Activated CD8-positive, alpha-beta T cell treated with anti-CD3 and anti-CD28 coated beads for 36 hours (primary cell): ENCODE results near the gene SACM1L. TPM values are rescaled to one million over a fixed set of nuclear protein-coding genes. Genes with fewer than 3 reads are reported as not detected.

Experiments
- ATAC-seq: fragments of 200-7000 bp; cut with Tn5 transposase; one replicate; pipeline ENCODE4 v1.10.0; 2021; ENCODE audit warnings: mild to moderate bottlenecking, moderate library complexity
- CTCF ChIA-PET: fragments of 350-600 bp; sonication (Branson Sonifier 250); formaldehyde crosslinking; loops from one replicate; lab custom pipeline; 2021; ENCODE audit warnings: antibody characterized with exemption; lab: Charles Lee
- POLR2A ChIA-PET: fragments of 350-600 bp; sonication (Branson Sonifier 250); formaldehyde crosslinking; loops from one replicate; lab custom pipeline; 2021; ENCODE audit warnings: antibody characterized with exemption; lab: Charles Lee
- DNase-seq: peaks from one replicate; pipeline ENCODE4 v3.0.0-alpha.2; 2020
- H3K27ac Mint-ChIP-seq: one replicate; pipeline ENCODE4 v1.8.0; 2021; ENCODE audit warnings: mild to moderate bottlenecking, mixed read lengths
- H3K27me3 Mint-ChIP-seq: one replicate; pipeline ENCODE4 v1.8.0; 2021; ENCODE audit warnings: mixed read lengths
- H3K36me3 Mint-ChIP-seq: one replicate; pipeline ENCODE4 v1.8.0; 2021; ENCODE audit warnings: low read depth, mixed read lengths
- H3K4me1 Mint-ChIP-seq: one replicate; pipeline ENCODE4 v1.8.0; 2021; ENCODE audit warnings: low read depth, mixed read lengths
- H3K4me3 Mint-ChIP-seq: one replicate; pipeline ENCODE4 v1.8.0; 2021; ENCODE audit warnings: mild to moderate bottlenecking, moderate library complexity, mixed read lengths
- H3K9me3 Mint-ChIP-seq: one replicate; pipeline ENCODE4 v1.8.0; 2021; ENCODE audit warnings: mixed read lengths
- CTCF ChIP-seq: fragments of 200-600 bp; IDR thresholded peaks from one replicate; pipeline ENCODE4 v1.8.0; 2022; ENCODE audit warnings: antibody characterized with exemption, mild to moderate bottlenecking
- intact Hi-C: fragments of 100-400 bp; cut with micrococcal nuclease; formaldehyde crosslinking; loops from one replicate; pipeline ENCODE4 v1.10.0; 2022
- total RNA-seq, 2 experiments: library from RNA; stranded (reverse); gene quantifications; one replicate each; pipeline ENCODE4 v1.2.3, GENCODE V29; 2021

Gene SACM1L
- total RNA-seq, 2 experiments from 2014 or later, result 52.6 to 56.0 TPM

DNA sequence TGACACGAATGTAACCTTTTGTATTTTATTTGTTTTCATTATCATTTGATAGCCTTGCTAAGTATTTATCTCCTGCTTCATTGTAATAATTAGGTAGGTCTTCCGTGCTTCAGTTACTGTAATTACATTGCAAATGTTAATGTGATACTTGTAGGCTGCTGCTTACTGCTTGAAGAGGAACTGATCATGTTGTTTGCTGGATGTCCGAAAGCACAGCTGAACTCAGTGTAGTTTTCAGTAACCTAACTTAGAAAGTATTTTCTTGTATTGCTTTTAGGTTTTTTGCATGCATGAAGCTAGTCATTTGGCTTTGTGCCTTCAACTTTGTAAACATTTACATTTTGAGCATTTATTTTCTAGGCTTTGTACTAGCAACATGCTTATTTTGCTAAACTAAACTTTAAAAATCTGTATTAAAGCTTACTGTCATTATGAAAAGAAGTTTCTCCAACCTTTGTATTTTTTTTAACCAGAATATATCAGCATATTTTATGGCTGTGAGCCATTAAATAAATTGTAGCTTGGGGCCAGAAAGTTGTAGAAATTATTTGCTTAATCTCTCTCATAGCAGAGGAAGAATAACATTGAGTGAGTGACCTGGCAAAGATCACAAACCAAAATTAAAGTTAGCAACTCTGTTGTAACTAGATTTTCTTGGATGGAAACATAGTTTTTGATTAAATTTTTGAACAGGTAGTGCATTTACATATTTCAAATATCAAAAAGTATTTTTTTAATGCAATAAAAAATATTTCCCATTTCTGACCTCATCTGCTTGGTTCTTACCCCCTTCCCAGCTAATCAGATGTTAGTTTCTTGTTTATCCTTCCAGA, 30.7 kb downstream of the SACM1L start:
- ChIA-PET POLR2A (no interaction called here), CTCF (interaction anchor here (0.7 to 1.1 kb wide), 2 partner anchors 221 to 359 kb away, joined by 3 to 4 read pairs; no protein-coding TSS in a partner anchor)
- Mint-ChIP-seq H3K4me3 (no peak overlapping the region), H3K27ac (no peak overlapping the region), H3K9me3 (no peaks in the 10 kb centered on the region), H3K36me3 (peaks cover 61% of the 10 kb centered on the region), H3K27me3 (no peaks in the 10 kb centered on the region), H3K4me1 (peaks cover 33% of the 10 kb centered on the region)
- DNase-seq (no peak), ATAC-seq (no peak)
- intact Hi-C loops, result no loop called here
- TF ChIP-seq CTCF, result no peak

GRCh38 chr3:45724911-45725310, 35.7 kb downstream of the SACM1L start:
- intact Hi-C loops, result no loop called here
- POLR2A ChIA-PET, result no interaction called here
- TF ChIP-seq CTCF, result no peak
- H3K27ac Mint-ChIP-seq, result no peak overlapping the region
- no peaks in the 10 kb centered on the region for H3K27me3 Mint-ChIP-seq
- no peak for DNase-seq
- no peak overlapping the region for H3K4me3 Mint-ChIP-seq
- peaks cover 30% of the 10 kb centered on the region for H3K4me1 Mint-ChIP-seq
- no peak for ATAC-seq
- H3K9me3 Mint-ChIP-seq, result no peaks in the 10 kb centered on the region
- CTCF ChIA-PET, result interaction anchor here (1.2 kb wide), 1 partner anchor 34 kb away, joined by 3 read pairs; no protein-coding TSS in a partner anchor
- peaks cover 63% of the 10 kb centered on the region for H3K36me3 Mint-ChIP-seq

- no peak for DNase-seq
- peaks cover 52% of the 10 kb centered on the region for H3K36me3 Mint-ChIP-seq
- H3K4me3 Mint-ChIP-seq, result no peak overlapping the region
- no peak for TF ChIP-seq CTCF
- no peaks in the 10 kb centered on the region for H3K27me3 Mint-ChIP-seq
- H3K4me1 Mint-ChIP-seq, result peaks cover 31% of the 10 kb centered on the region
- ChIA-PET POLR2A (interaction anchor here (0.6 kb wide), 1 partner anchor 112 kb away, joined by 3 read pairs; no protein-coding TSS in a partner anchor), CTCF (no interaction called here)
- intact Hi-C loops, result no loop called here
- no peaks in the 10 kb centered on the region for H3K9me3 Mint-ChIP-seq
- peak overlapping the region; percentile 12 for H3K27ac Mint-ChIP-seq
- ATAC-seq, result no peak
Measured at GRCh38 chr3:45729614-45730013, 40.4 kb downstream of the SACM1L start.

DNA sequence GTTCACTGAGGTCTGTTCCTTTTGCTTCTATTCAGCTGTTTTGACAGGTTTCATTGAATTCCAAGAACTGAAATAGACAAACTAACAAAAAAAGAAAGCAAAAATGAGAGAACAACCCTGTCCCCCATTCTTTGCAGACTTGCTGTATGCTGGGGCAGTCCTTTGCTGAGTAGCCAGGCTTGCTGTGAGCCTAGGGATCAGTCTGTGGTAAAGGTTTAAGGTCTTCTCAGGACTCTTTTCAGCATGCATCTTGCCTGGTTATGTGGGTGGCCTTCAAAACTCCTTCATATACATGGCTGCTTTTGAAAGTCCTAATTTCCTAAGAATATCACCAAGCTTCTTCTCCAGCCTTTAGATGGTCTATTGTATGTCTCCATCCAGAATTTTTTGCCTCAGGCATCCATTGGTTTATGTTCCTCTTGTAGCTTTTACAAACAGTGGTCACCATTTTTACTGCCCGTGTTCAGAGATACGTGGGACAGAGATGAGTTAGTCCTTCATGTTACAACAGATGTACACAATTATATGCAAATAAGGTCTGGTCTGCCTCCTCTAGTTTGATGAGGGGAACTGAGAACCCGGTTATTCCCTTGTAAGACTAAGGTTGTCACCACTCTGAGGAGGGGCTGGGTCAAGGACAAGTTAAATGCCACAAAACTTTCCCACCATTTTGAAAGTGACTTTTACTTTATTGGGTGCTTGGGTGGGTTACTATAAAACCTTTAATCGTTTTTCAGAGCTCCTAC, 41.4 kb downstream of the SACM1L start:
- H3K9me3 Mint-ChIP-seq, result no peaks in the 10 kb centered on the region
- ChIA-PET CTCF (interaction anchor here (1.0 to 1.5 kb wide), 2 partner anchors 15 to 71 kb away, joined by 4 to 6 read pairs; no protein-coding TSS in a partner anchor), POLR2A (interaction anchor here (0.6 to 1.5 kb wide), 3 partner anchors 18 to 113 kb away, joined by 3 read pairs; no protein-coding TSS in a partner anchor)
- intact Hi-C loops, result no loop called here
- H3K27me3 Mint-ChIP-seq, result no peaks in the 10 kb centered on the region
- H3K4me3 Mint-ChIP-seq, result no peak overlapping the region
- no peak for TF ChIP-seq CTCF
- no peak for DNase-seq
- H3K4me1 Mint-ChIP-seq, result peaks cover 28% of the 10 kb centered on the region
- no peak for ATAC-seq
- H3K27ac Mint-ChIP-seq, result no peak overlapping the region
- H3K36me3 Mint-ChIP-seq, result peaks cover 51% of the 10 kb centered on the region
